GM23338 (cell line): ENCODE data around the gene TANGO2. TPM values are rescaled to one million over a fixed set of nuclear protein-coding genes. Genes with fewer than 3 reads are reported as not detected.

ENCODE experiments used
- ATAC-seq: fragments of 200-7000 bp; cut with Tn5 transposase; 3 replicates; pipeline ENCODE4 v1.9.1; 2020
- DNase-seq: peaks from one replicate; pipeline ENCODE4 v3.0.0-alpha.2; 2015; ENCODE audit warnings: low spot score
- H2AFZ ChIP-seq: fragments of 200-600 bp; sonication (generic); 2 replicates; pipeline ENCODE4 v1.8.0; 2016; ENCODE audit warnings: antibody characterized with exemption, mild to moderate bottlenecking, moderate library complexity
- H3F3A ChIP-seq: fragments of 200-600 bp; sonication (generic); replicated peaks from 2 replicates; pipeline ENCODE4 v1.8.0; 2017; ENCODE audit warnings: antibody characterized with exemption, mixed run types, low read depth
- H3K27ac ChIP-seq: fragments of 200-600 bp; sonication (generic); 2 replicates; pipeline ENCODE4 v1.6.1; 2016; ENCODE audit warnings: low read depth
- H3K27me3 ChIP-seq: fragments of 200-600 bp; sonication (generic); 2 replicates; pipeline ENCODE4 v1.8.0; 2016; ENCODE audit warnings: mild to moderate bottlenecking, mixed run types, moderate library complexity; ENCODE audit not compliant: insufficient read depth
- H3K36me3 ChIP-seq: fragments of 200-600 bp; sonication (generic); 2 replicates; pipeline ENCODE4 v1.8.0; 2016; ENCODE audit warnings: mild to moderate bottlenecking; ENCODE audit not compliant: insufficient read depth
- H3K4me1 ChIP-seq: fragments of 200-600 bp; sonication (generic); 2 replicates; pipeline ENCODE4 v1.8.0; 2016; ENCODE audit warnings: mild to moderate bottlenecking, moderate library complexity; ENCODE audit not compliant: insufficient read depth
- H3K4me2 ChIP-seq: fragments of 200-600 bp; sonication (generic); 2 replicates; pipeline ENCODE4 v1.7.1; 2017; ENCODE audit warnings: mixed run types
- H3K4me3 ChIP-seq: fragments of 200-600 bp; sonication (generic); 2 replicates; pipeline ENCODE4 v1.6.1; 2016; ENCODE audit warnings: mixed run types
- H3K79me2 ChIP-seq: fragments of 200-600 bp; sonication (generic); replicated peaks from 2 replicates; pipeline ENCODE4 v1.8.0; 2017; ENCODE audit warnings: mild to moderate bottlenecking; ENCODE audit not compliant: insufficient read depth
- H3K9me2 ChIP-seq: fragments of 200-600 bp; sonication (generic); 2 replicates; pipeline ENCODE4 v1.8.0; 2017; ENCODE audit not compliant: insufficient read depth
- H4K20me1 ChIP-seq: fragments of 200-600 bp; sonication (generic); replicated peaks from 2 replicates; pipeline ENCODE4 v1.8.0; 2017; ENCODE audit warnings: mild to moderate bottlenecking; ENCODE audit not compliant: insufficient read depth
- H3K27ac Mint-ChIP-seq: 2 replicates; pipeline ENCODE4 v1.8.0; 2020; ENCODE audit warnings: inconsistent platforms, mild to moderate bottlenecking, moderate library complexity, mixed read lengths
- H3K27me3 Mint-ChIP-seq: 3 replicates; pipeline ENCODE4 v1.8.0; 2022; ENCODE audit warnings: low read depth, mild to moderate bottlenecking, moderate library complexity, mixed read lengths, inconsistent platforms; ENCODE audit not compliant: insufficient read depth, poor library complexity
- H3K36me3 Mint-ChIP-seq: 3 replicates; pipeline ENCODE4 v1.8.0; 2021; ENCODE audit warnings: low read depth, mild to moderate bottlenecking, inconsistent platforms, moderate library complexity, mixed read lengths
- H3K4me1 Mint-ChIP-seq: 3 replicates; pipeline ENCODE4 v1.8.0; 2020; ENCODE audit warnings: mild to moderate bottlenecking, inconsistent platforms, mixed read lengths
- H3K4me3 Mint-ChIP-seq: 3 replicates; pipeline ENCODE4 v1.8.0; 2021; ENCODE audit warnings: moderate library complexity, mild to moderate bottlenecking, inconsistent platforms, mixed read lengths
- H3K9me3 Mint-ChIP-seq: 3 replicates; pipeline ENCODE4 v1.8.0; 2020; ENCODE audit warnings: moderate library complexity, mild to moderate bottlenecking, inconsistent platforms, mixed read lengths
- EZH2 ChIP-seq: fragments of 200-600 bp; sonication (generic); IDR thresholded peaks from one replicate; pipeline ENCODE4 v1.8.0; 2017; ENCODE audit warnings: antibody characterized with exemption, mild to moderate bottlenecking, low read depth; ENCODE audit not compliant: unreplicated experiment
- EZH2phosphoT487 ChIP-seq: fragments of 200-600 bp; sonication (generic); IDR thresholded peaks from one replicate; pipeline ENCODE4 v1.8.1; 2018; ENCODE audit warnings: antibody characterized with exemption; ENCODE audit not compliant: unreplicated experiment
- JUNB ChIP-seq: IDR thresholded peaks from one replicate; pipeline ENCODE4 v1.6.1; 2016; ENCODE audit warnings: antibody characterized with exemption; ENCODE audit not compliant: unreplicated experiment
- NANOG ChIP-seq: IDR thresholded peaks from 2 replicates; pipeline ENCODE4 v1.6.1; 2016; ENCODE audit warnings: antibody characterized with exemption, borderline replicate concordance
- POLR2AphosphoS5 ChIP-seq: IDR thresholded peaks from 2 replicates; pipeline ENCODE4 v1.6.1; 2016; ENCODE audit warnings: antibody characterized with exemption, low read depth
- STAT1 ChIP-seq: IDR thresholded peaks from one replicate; pipeline ENCODE4 v1.6.1; 2016; ENCODE audit warnings: antibody characterized with exemption; ENCODE audit not compliant: unreplicated experiment
- ZNF114 ChIP-seq: fragments of 250-450 bp; sonication (Bioruptor Pico); IDR thresholded peaks from 2 replicates; pipeline ENCODE4 v1.5.0; 2020; ENCODE audit warnings: mild to moderate bottlenecking, moderate library complexity
- polyA plus RNA-seq: library from polyadenylated mRNA; unstranded; fragments of >200 nt; fragmentation: Nextera tagmentation; extraction: Ambion mirVana; gene quantifications from 2 replicates; pipeline ENCODE4 v1.2.1, GENCODE V29; 2016
- total RNA-seq: library from RNA; depleted of rRNA; stranded (reverse); fragments of >200 nt; shearing (Covaris generic); gene quantifications from 2 replicates; pipeline ENCODE4 v1.2.3, GENCODE V29; 2014
- TF ChIP-seq, protein P1 (sequence below): IDR thresholded peaks from one replicate; pipeline ENCODE4 v1.6.1; 2018; ENCODE audit warnings: antibody characterized with exemption; ENCODE audit not compliant: unreplicated experiment
- TF ChIP-seq, protein P2 (sequence below), 2 experiments: fragments of 200-600 bp in 1 of 2; sonication (generic) in 1 of 2; conservative IDR thresholded peaks; 2 replicates each; pipeline versions ENCODE4 v1.5.1 to v1.6.1; 2016 to 2017; ENCODE audit warnings: antibody characterized with exemption in 2 of 2, low read depth in 2 of 2, mild to moderate bottlenecking in 2 of 2, moderate library complexity in 1 of 2

TANGO2 gene
- total and polyA plus RNA-seq, 2 experiments from 2014 or later = 6.9 to 15.0 TPM

DNA sequence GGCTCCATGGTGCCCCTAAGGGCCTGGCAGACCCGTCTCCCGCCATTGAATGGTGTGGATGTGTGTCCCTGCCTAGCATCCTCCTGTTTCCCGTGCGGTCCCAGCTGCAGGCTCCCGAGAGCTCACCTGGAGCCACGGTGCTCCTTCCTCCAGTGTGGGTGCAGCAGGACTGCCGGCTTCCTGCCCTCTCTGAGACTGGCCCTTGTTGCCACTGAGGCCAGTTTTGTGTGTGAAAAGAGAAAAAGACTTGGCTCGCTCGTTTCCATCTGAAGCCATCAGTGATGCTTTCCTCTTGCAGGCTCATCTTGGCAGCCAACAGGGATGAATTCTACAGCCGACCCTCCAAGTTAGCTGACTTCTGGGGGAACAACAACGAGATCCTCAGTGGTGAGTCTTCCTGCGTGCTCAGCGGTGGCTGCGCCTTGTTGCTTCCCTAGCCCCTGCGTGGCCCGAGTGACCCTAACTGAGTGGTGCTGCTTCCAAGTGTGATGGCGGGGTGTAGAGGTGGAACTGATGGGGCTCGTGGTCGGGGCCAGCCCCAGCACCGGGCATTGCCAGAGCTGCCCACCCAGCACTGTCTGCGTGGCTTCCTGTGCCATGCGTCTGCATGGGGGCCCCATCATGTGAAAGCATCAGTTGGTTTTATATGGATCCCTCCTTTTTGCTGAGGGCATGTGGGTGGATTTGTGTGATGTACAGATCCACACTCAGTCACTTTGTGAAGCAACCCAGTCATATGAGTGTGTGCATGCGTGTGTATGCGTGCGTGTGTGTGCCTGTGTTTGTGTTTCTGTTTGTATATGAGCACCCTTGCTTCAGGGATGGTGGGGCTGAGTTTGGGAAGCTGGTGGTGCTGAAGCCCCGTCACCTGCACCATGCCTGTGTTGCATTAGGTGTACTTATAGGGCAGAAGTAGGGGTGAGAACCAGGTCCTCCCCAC, 22.4 kb downstream of the TANGO2 start (continued):
- TF ChIP-seq, protein P1, sequence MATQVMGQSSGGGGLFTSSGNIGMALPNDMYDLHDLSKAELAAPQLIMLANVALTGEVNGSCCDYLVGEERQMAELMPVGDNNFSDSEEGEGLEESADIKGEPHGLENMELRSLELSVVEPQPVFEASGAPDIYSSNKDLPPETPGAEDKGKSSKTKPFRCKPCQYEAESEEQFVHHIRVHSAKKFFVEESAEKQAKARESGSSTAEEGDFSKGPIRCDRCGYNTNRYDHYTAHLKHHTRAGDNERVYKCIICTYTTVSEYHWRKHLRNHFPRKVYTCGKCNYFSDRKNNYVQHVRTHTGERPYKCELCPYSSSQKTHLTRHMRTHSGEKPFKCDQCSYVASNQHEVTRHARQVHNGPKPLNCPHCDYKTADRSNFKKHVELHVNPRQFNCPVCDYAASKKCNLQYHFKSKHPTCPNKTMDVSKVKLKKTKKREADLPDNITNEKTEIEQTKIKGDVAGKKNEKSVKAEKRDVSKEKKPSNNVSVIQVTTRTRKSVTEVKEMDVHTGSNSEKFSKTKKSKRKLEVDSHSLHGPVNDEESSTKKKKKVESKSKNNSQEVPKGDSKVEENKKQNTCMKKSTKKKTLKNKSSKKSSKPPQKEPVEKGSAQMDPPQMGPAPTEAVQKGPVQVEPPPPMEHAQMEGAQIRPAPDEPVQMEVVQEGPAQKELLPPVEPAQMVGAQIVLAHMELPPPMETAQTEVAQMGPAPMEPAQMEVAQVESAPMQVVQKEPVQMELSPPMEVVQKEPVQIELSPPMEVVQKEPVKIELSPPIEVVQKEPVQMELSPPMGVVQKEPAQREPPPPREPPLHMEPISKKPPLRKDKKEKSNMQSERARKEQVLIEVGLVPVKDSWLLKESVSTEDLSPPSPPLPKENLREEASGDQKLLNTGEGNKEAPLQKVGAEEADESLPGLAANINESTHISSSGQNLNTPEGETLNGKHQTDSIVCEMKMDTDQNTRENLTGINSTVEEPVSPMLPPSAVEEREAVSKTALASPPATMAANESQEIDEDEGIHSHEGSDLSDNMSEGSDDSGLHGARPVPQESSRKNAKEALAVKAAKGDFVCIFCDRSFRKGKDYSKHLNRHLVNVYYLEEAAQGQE = no peak
- TF ChIP-seq JUNB (no peak), NANOG (no peak)

- H3K4me1 Mint-ChIP-seq = no peaks in the 10 kb centered on the region
- H3K36me3 Mint-ChIP-seq = peaks cover 17% of the 10 kb centered on the region
- Histone ChIP-seq H3K9me2 (no peaks in the 10 kb centered on the region), H3K4me1 (no peaks in the 10 kb centered on the region), H3K4me3 (no peak overlapping the region), H3F3A (no peaks in the 10 kb centered on the region), H3K4me2 (no peak overlapping the region), H3K36me3 (no peaks in the 10 kb centered on the region), H3K79me2 (no peaks in the 10 kb centered on the region), H3K27me3 (no peaks in the 10 kb centered on the region), H4K20me1 (no peaks in the 10 kb centered on the region; the same call in none of the 2 replicates), H2AFZ (no peak overlapping the region), H3K27ac (no peak overlapping the region)
- peaks cover 3% of the 10 kb centered on the region for H3K27me3 Mint-ChIP-seq
- no peak overlapping the region for H3K27ac Mint-ChIP-seq
- ATAC-seq (no peak), DNase-seq (no peak)
- no peak overlapping the region for H3K4me3 Mint-ChIP-seq
- H3K9me3 Mint-ChIP-seq = peaks cover 13% of the 10 kb centered on the region
- no peak for TF ChIP-seq STAT1
- no peak for TF ChIP-seq EZH2phosphoT487
- TF ChIP-seq ZNF114 (CRISPR knock-in tag) = no peak
- TF ChIP-seq POLR2AphosphoS5 = no peak
- TF ChIP-seq, protein P1 = no peak
- TF ChIP-seq EZH2 = no peak
- TF ChIP-seq, protein P2, sequence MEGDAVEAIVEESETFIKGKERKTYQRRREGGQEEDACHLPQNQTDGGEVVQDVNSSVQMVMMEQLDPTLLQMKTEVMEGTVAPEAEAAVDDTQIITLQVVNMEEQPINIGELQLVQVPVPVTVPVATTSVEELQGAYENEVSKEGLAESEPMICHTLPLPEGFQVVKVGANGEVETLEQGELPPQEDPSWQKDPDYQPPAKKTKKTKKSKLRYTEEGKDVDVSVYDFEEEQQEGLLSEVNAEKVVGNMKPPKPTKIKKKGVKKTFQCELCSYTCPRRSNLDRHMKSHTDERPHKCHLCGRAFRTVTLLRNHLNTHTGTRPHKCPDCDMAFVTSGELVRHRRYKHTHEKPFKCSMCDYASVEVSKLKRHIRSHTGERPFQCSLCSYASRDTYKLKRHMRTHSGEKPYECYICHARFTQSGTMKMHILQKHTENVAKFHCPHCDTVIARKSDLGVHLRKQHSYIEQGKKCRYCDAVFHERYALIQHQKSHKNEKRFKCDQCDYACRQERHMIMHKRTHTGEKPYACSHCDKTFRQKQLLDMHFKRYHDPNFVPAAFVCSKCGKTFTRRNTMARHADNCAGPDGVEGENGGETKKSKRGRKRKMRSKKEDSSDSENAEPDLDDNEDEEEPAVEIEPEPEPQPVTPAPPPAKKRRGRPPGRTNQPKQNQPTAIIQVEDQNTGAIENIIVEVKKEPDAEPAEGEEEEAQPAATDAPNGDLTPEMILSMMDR (conservative IDR thresholded peaks at IDR 0.05; ENCODE audit: low read depth in 2 of 2) = no peak
- TF ChIP-seq JUNB = no peak
Observed at GRCh38 chr22:20043997-20044342, 23.1 kb downstream of the TANGO2 start.
